SK-N-MC (cell line): ENCODE data around the gene IL1RAP.

Experiments used
- DNase-seq: peaks from one replicate; pipeline ENCODE4 v3.0.0-alpha.2; 2011; ENCODE audit warnings: low read depth, low spot score
- H3K27ac ChIP-seq: fragments of 200-600 bp; sonication (generic); 2 replicates; pipeline ENCODE4 v1.5.1; 2016; ENCODE audit warnings: mixed run types
- H3K36me3 ChIP-seq: fragments of 200-600 bp; sonication (generic); 2 replicates; pipeline ENCODE4 v1.6.1; 2017; ENCODE audit warnings: antibody characterized with exemption, low read length, mixed read lengths; ENCODE audit not compliant: insufficient read depth
- H3K4me3 ChIP-seq: fragments of 200-600 bp; sonication (generic); 2 replicates; pipeline ENCODE4 v1.5.1; 2016
- H3K9ac ChIP-seq: fragments of 200-600 bp; sonication (generic); 2 replicates; pipeline ENCODE4 v1.8.0; 2017; ENCODE audit warnings: mixed run types, mixed read lengths; ENCODE audit not compliant: insufficient read length
- H3K9me3 ChIP-seq: fragments of 200-600 bp; sonication (generic); 2 replicates; pipeline ENCODE4 v1.6.1; 2017; ENCODE audit warnings: low read depth, mild to moderate bottlenecking, antibody characterized with exemption, low read length, moderate library complexity, mixed read lengths
- EZH2 ChIP-seq: fragments of 200-600 bp; sonication (generic); IDR thresholded peaks from one replicate; pipeline ENCODE4 v1.6.1; 2017; ENCODE audit warnings: antibody characterized with exemption
- FOXP2 ChIP-seq: optimal IDR thresholded peaks from 2 replicates; pipeline ENCODE3; 2011; ENCODE audit warnings: mild to moderate bottlenecking, moderate library complexity; ENCODE audit not compliant: insufficient read depth; ENCODE audit errors: extremely low read length, control extremely low read depth
- POLR2AphosphoS5 ChIP-seq: IDR thresholded peaks from 2 replicates; pipeline ENCODE4 v1.6.1; 2012; ENCODE audit warnings: mild to moderate bottlenecking, low read depth, low read length, borderline replicate concordance

The IL1RAP gene

GRCh38 chr3:190533511-190534281 is 19.8 kb downstream of the IL1RAP start:
- no peak for TF ChIP-seq POLR2AphosphoS5
- TF ChIP-seq EZH2, result no peak
- TF ChIP-seq FOXP2, result no peak
- DNase-seq, result no peak
- no peaks in the 10 kb centered on the region for H3K9me3 ChIP-seq
- peak overlapping the region; percentile 57 for H3K4me3 ChIP-seq
- H3K36me3 ChIP-seq, result peaks cover 13% of the 10 kb centered on the region
- H3K27ac ChIP-seq, result peak overlapping the region; percentile 84
- H3K9ac ChIP-seq, result peak overlapping the region; percentile 37

GRCh38 chr3:190534386-190534785 is 20.5 kb downstream of the IL1RAP start:
- peaks cover 8% of the 10 kb centered on the region for H3K36me3 ChIP-seq
- peak overlapping the region; percentile 84 for H3K27ac ChIP-seq
- TF ChIP-seq FOXP2 (no peak), EZH2 (no peak), POLR2AphosphoS5 (no peak)
- no peaks in the 10 kb centered on the region for H3K9me3 ChIP-seq
- H3K4me3 ChIP-seq, result peak overlapping the region; percentile 57
- peak overlapping the region; percentile 37 for H3K9ac ChIP-seq
- DNase-seq, result no peak

GRCh38 chr3:190534986-190535385 is 21.1 kb downstream of the IL1RAP start:
- Histone ChIP-seq H3K9me3 (no peaks in the 10 kb centered on the region), H3K36me3 (peaks cover 10% of the 10 kb centered on the region), H3K27ac (peak overlapping the region; percentile 84; the same call in 1 of the 2 replicates), H3K9ac (no peak overlapping the region), H3K4me3 (no peak overlapping the region)
- TF ChIP-seq FOXP2, result no peak
- no peak for TF ChIP-seq POLR2AphosphoS5
- TF ChIP-seq EZH2, result no peak
- DNase-seq, result no peak

GRCh38 chr3:190537146-190537545 is 23.3 kb downstream of the IL1RAP start:
- Histone ChIP-seq H3K4me3 (no peak overlapping the region), H3K9me3 (no peaks in the 10 kb centered on the region), H3K9ac (no peak overlapping the region), H3K36me3 (peaks cover 5% of the 10 kb centered on the region), H3K27ac (no peak overlapping the region; the same call in 1 of the 2 replicates)
- TF ChIP-seq FOXP2, result no peak
- no peak for TF ChIP-seq EZH2
- TF ChIP-seq POLR2AphosphoS5, result no peak
- no peak for DNase-seq

- no peak overlapping the region for H3K9ac ChIP-seq
Measured at GRCh38 chr3:190538288-190538687, 24.4 kb downstream of the IL1RAP start.

GRCh38 chr3:190539526-190539925 is 25.6 kb downstream of the IL1RAP start:
- Histone ChIP-seq H3K4me3 (no peak overlapping the region), H3K27ac (no peak overlapping the region), H3K9ac (no peak overlapping the region), H3K36me3 (peaks cover 5% of the 10 kb centered on the region; the same call in 1 of the 2 replicates), H3K9me3 (no peaks in the 10 kb centered on the region)
- no peak for DNase-seq
- TF ChIP-seq EZH2, result no peak
- no peak for TF ChIP-seq POLR2AphosphoS5
- no peak for TF ChIP-seq FOXP2

More at GRCh38 chr3:190538288-190538687, 24.4 kb downstream of the IL1RAP start:
- peak overlapping the region; percentile 8; the same call in 1 of the 2 replicates for H3K4me3 ChIP-seq
- no peak for DNase-seq
- H3K27ac ChIP-seq, result no peak overlapping the region
- TF ChIP-seq POLR2AphosphoS5 (no peak), FOXP2 (no peak), EZH2 (no peak)
- H3K36me3 ChIP-seq, result peaks cover 5% of the 10 kb centered on the region; the same call in 1 of the 2 replicates
- no peaks in the 10 kb centered on the region for H3K9me3 ChIP-seq

GRCh38 chr3:190541008-190541407 is 27.1 kb downstream of the IL1RAP start:
- Histone ChIP-seq H3K9me3 (no peaks in the 10 kb centered on the region), H3K27ac (no peak overlapping the region; the same call in 1 of the 2 replicates), H3K36me3 (peaks cover 5% of the 10 kb centered on the region; the same call in 1 of the 2 replicates), H3K9ac (no peak overlapping the region), H3K4me3 (no peak overlapping the region)
- DNase-seq, result no peak
- TF ChIP-seq POLR2AphosphoS5, result no peak
- TF ChIP-seq FOXP2, result no peak

GRCh38 chr3:190541560-190541959 is 27.7 kb downstream of the IL1RAP start:
- H3K4me3 ChIP-seq, result no peak overlapping the region
- H3K9ac ChIP-seq, result no peak overlapping the region
- DNase-seq, result no peak
- H3K27ac ChIP-seq, result no peak overlapping the region; the same call in 1 of the 2 replicates
- no peaks in the 10 kb centered on the region for H3K9me3 ChIP-seq
- H3K36me3 ChIP-seq, result peaks cover 6% of the 10 kb centered on the region
- TF ChIP-seq FOXP2 (no peak), POLR2AphosphoS5 (no peak), EZH2 (no peak)

GRCh38 chr3:190542846-190543245 is 29.0 kb downstream of the IL1RAP start:
- H3K36me3 ChIP-seq, result peaks cover 18% of the 10 kb centered on the region
- H3K9me3 ChIP-seq, result no peaks in the 10 kb centered on the region
- no peak overlapping the region for H3K4me3 ChIP-seq
- DNase-seq, result no peak
- H3K27ac ChIP-seq, result no peak overlapping the region
- TF ChIP-seq EZH2 (no peak), FOXP2 (no peak), POLR2AphosphoS5 (no peak)
- H3K9ac ChIP-seq, result no peak overlapping the region
